CD8-positive, alpha-beta memory T cell (primary cell): Measurements from ENCODE around the gene SLC51A. TPM values are rescaled to one million over a fixed set of nuclear protein-coding genes. Genes with fewer than 3 reads are reported as not detected.
"Not testable (repeated sequence)": the region's sequence is repeated elsewhere in the genome, so short reads cannot be mapped to it uniquely, and the experiment has no call there.

ENCODE experiments used
- CTCF ChIA-PET: fragments of 350-600 bp; sonication (Branson Sonifier 250); formaldehyde crosslinking; loops from one replicate; lab custom pipeline; 2021; ENCODE audit warnings: antibody characterized with exemption; lab: Charles Lee
- POLR2A ChIA-PET: fragments of 350-600 bp; sonication (Branson Sonifier 250); formaldehyde crosslinking; loops from one replicate; lab custom pipeline; 2021; ENCODE audit warnings: antibody characterized with exemption; lab: Charles Lee
- DNase-seq, 5 donors: peaks; one replicate each; pipeline versions ENCODE4 v3.0.0 to v3.0.0-alpha.2; 2020 to 2022; ENCODE audit warnings: mixed read lengths in 1 of 5
- H3K27ac ChIP-seq: one replicate; pipeline ENCODE4 v1.7.0; 2013; ENCODE audit warnings: low read depth, mild to moderate bottlenecking, low read length, moderate library complexity
- H3K27me3 ChIP-seq: 2 replicates; pipeline ENCODE4 v1.7.0; 2013; ENCODE audit warnings: low read length, mild to moderate bottlenecking; ENCODE audit not compliant: insufficient read depth, poor library complexity, severe bottlenecking
- H3K36me3 ChIP-seq: 2 replicates; pipeline ENCODE4 v1.7.0; 2013; ENCODE audit warnings: mild to moderate bottlenecking, low read length, moderate library complexity; ENCODE audit not compliant: insufficient read depth
- H3K4me1 ChIP-seq: 2 replicates; pipeline ENCODE4 v1.7.0; 2013; ENCODE audit warnings: mild to moderate bottlenecking, low read length, moderate library complexity; ENCODE audit not compliant: insufficient read depth
- H3K4me3 ChIP-seq: 2 replicates; pipeline ENCODE4 v1.7.0; 2013; ENCODE audit warnings: mild to moderate bottlenecking, low read length
- H3K9me3 ChIP-seq: 2 replicates; pipeline ENCODE4 v1.7.0; 2013; ENCODE audit warnings: mild to moderate bottlenecking, low read length
- H3K27ac Mint-ChIP-seq, 8 donors: one replicate each; pipeline ENCODE4 v1.8.0; 2020 to 2021; ENCODE audit warnings: mixed read lengths in 8 of 8, mild to moderate bottlenecking in 6 of 8, inconsistent platforms in 3 of 8, moderate library complexity in 3 of 8
- H3K27me3 Mint-ChIP-seq, 2 donors: one replicate each; pipeline ENCODE4 v1.8.0; 2020 to 2021; ENCODE audit warnings: mixed read lengths in 2 of 2, mild to moderate bottlenecking in 1 of 2, moderate library complexity in 1 of 2
- H3K36me3 Mint-ChIP-seq, 3 donors: one replicate each; pipeline ENCODE4 v1.8.0; 2020 to 2021; ENCODE audit warnings: mixed read lengths in 3 of 3, inconsistent platforms in 1 of 3, mild to moderate bottlenecking in 1 of 3
- H3K4me1 Mint-ChIP-seq, 3 donors: one replicate each; pipeline ENCODE4 v1.8.0; 2020 to 2021; ENCODE audit warnings: mixed read lengths in 3 of 3, inconsistent platforms in 1 of 3, mild to moderate bottlenecking in 1 of 3
- H3K4me3 Mint-ChIP-seq, 7 donors: one replicate each; pipeline ENCODE4 v1.8.0; 2020 to 2021; ENCODE audit warnings: mixed read lengths in 7 of 7, mild to moderate bottlenecking in 6 of 7, moderate library complexity in 4 of 7, inconsistent platforms in 2 of 7
- H3K9me3 Mint-ChIP-seq, 5 donors: one replicate each; pipeline ENCODE4 v1.8.0; 2020 to 2022; ENCODE audit warnings: mixed read lengths in 5 of 5, mild to moderate bottlenecking in 3 of 5, moderate library complexity in 2 of 5, inconsistent platforms in 1 of 5
- polyA plus RNA-seq: library from polyadenylated mRNA; unstranded; fragments of 300-500 nt; fragmentation: Illumina TruSeq; gene quantifications from one replicate; pipeline ENCODE4 v1.2.3, GENCODE V29; 2021
- total RNA-seq, 2 experiments: library from RNA; stranded (reverse); gene quantifications; one replicate each; pipeline ENCODE4 v1.2.3, GENCODE V29; 2021

SLC51A gene
- total and polyA plus RNA-seq, 3 experiments from 2014 or later: 1.1 TPM; not detected in 2

- CTCF ChIA-PET, H3K27me3 Mint-ChIP-seq, H3K9me3 ChIP-seq, H3K36me3 ChIP-seq, H3K4me1 ChIP-seq, POLR2A ChIA-PET, H3K27ac ChIP-seq, H3K27ac Mint-ChIP-seq, H3K36me3 Mint-ChIP-seq, H3K4me3 ChIP-seq, H3K27me3 ChIP-seq, DNase-seq, H3K9me3 Mint-ChIP-seq: not testable (repeated sequence)
- Mint-ChIP-seq H3K4me3 (peak overlapping the region in 1 of 7 donors; percentile 37), H3K4me1 (peaks cover 8 to 19% (median 8%) of the 10 kb centered on the region in 3 donors)
Observed at GRCh38 chr3:196209944-196210672, 6.2 kb upstream of the SLC51A start.

GRCh38 chr3:196210673-196211556 is 5.4 kb upstream of the SLC51A start, which contains the start of gene ZDHHC19:
TSS of gene ZDHHC19 (minus strand) at chr3:196211400. CDS start at chr3:196211315, 85 bp downstream.
- H3K27ac Mint-ChIP-seq: peak within 1 kb of the TSS in 2 of 8 donors; percentile 14 to 23
- POLR2A ChIA-PET: no interaction called here
- Histone ChIP-seq H3K36me3 (no peaks in the 10 kb centered on the region), H3K4me1 (peaks cover 9% of the 10 kb centered on the region), H3K4me3 (no peak within 1 kb of the TSS), H3K27ac (no peak within 1 kb of the TSS), H3K27me3 (no peaks in the 10 kb centered on the region), H3K9me3 (no peaks in the 10 kb centered on the region)
- no peak for DNase-seq
- H3K36me3 Mint-ChIP-seq: no peaks in the 10 kb centered on the region
- H3K4me3 Mint-ChIP-seq: peak within 1 kb of the TSS in 2 of 7 donors; percentile 37 to 63
- H3K27me3 Mint-ChIP-seq: no peaks in the 10 kb centered on the region
- CTCF ChIA-PET: no interaction called here
- no peaks in the 10 kb centered on the region for H3K9me3 Mint-ChIP-seq
- peaks cover 5 to 15% (median 5%) of the 10 kb centered on the region in 3 donors for H3K4me1 Mint-ChIP-seq

- no peak overlapping the region for H3K27ac ChIP-seq
- ChIA-PET POLR2A (interaction anchor here (0.7 kb wide), 1 partner anchor 23 kb away, joined by 3 read pairs; no protein-coding TSS in a partner anchor), CTCF (no interaction called here)
- no peaks in the 10 kb centered on the region for H3K36me3 ChIP-seq
- no peaks in the 10 kb centered on the region for H3K36me3 Mint-ChIP-seq
- peak in 1 of 5 donors; percentile 26 for DNase-seq
- no peaks in the 10 kb centered on the region for H3K9me3 Mint-ChIP-seq
- H3K27me3 Mint-ChIP-seq: no peaks in the 10 kb centered on the region
- H3K4me1 ChIP-seq: peaks cover 15% of the 10 kb centered on the region
- H3K4me3 Mint-ChIP-seq: no peak overlapping the region
- H3K9me3 ChIP-seq: no peaks in the 10 kb centered on the region
- no peaks in the 10 kb centered on the region for H3K27me3 ChIP-seq
- peaks cover 9 to 12% (median 11%) of the 10 kb centered on the region in 3 donors for H3K4me1 Mint-ChIP-seq
- no peak overlapping the region for H3K27ac Mint-ChIP-seq
- no peak overlapping the region for H3K4me3 ChIP-seq
Observed at GRCh38 chr3:196214783-196215441, 1.4 kb upstream of the SLC51A start.

- Histone ChIP-seq H3K27me3 (no peaks in the 10 kb centered on the region), H3K27ac (no peak overlapping the region), H3K9me3 (no peaks in the 10 kb centered on the region), H3K36me3 (no peaks in the 10 kb centered on the region), H3K4me3 (no peak overlapping the region), H3K4me1 (peaks cover 16% of the 10 kb centered on the region)
- POLR2A ChIA-PET: no interaction called here
- Mint-ChIP-seq H3K36me3 (no peaks in the 10 kb centered on the region), H3K4me1 (peaks cover 9 to 13% (median 12%) of the 10 kb centered on the region in 3 donors), H3K27ac (peak overlapping the region in 2 of 8 donors; percentile 38 to 63), H3K27me3 (no peaks in the 10 kb centered on the region), H3K4me3 (peak overlapping the region in 1 of 7 donors; percentile 48), H3K9me3 (no peaks in the 10 kb centered on the region)
- CTCF ChIA-PET: no interaction called here
- no peak for DNase-seq
Observed at GRCh38 chr3:196215493-196216020, 777 bp upstream of the SLC51A start.

- no peak overlapping the region for H3K4me3 ChIP-seq
- Mint-ChIP-seq H3K36me3 (no peaks in the 10 kb centered on the region), H3K4me3 (no peak overlapping the region), H3K9me3 (no peaks in the 10 kb centered on the region), H3K27ac (no peak overlapping the region), H3K27me3 (no peaks in the 10 kb centered on the region), H3K4me1 (peaks cover 9 to 13% (median 12%) of the 10 kb centered on the region in 3 donors)
- peak in 1 of 5 donors; percentile 46 for DNase-seq
- CTCF ChIA-PET: no interaction called here
- H3K27ac ChIP-seq: no peak overlapping the region
- no peaks in the 10 kb centered on the region for H3K36me3 ChIP-seq
- no peaks in the 10 kb centered on the region for H3K9me3 ChIP-seq
- POLR2A ChIA-PET: no interaction called here
- H3K27me3 ChIP-seq: no peaks in the 10 kb centered on the region
- H3K4me1 ChIP-seq: peaks cover 16% of the 10 kb centered on the region
Observed at GRCh38 chr3:196216681-196217211, 412 bp downstream of the SLC51A start.

GRCh38 chr3:196217307-196218154 is 1.2 kb downstream of the SLC51A start:
- Mint-ChIP-seq H3K9me3 (no peaks in the 10 kb centered on the region), H3K4me3 (peak overlapping the region in 5 of 7 donors; percentile 19 to 39 (median 28)), H3K4me1 (peaks cover 9 to 13% (median 12%) of the 10 kb centered on the region in 3 donors), H3K27me3 (no peaks in the 10 kb centered on the region), H3K27ac (peak overlapping the region in 1 of 8 donors; percentile 19), H3K36me3 (no peaks in the 10 kb centered on the region)
- Histone ChIP-seq H3K4me3 (no peak overlapping the region), H3K36me3 (no peaks in the 10 kb centered on the region), H3K9me3 (no peaks in the 10 kb centered on the region), H3K4me1 (peaks cover 16% of the 10 kb centered on the region), H3K27me3 (no peaks in the 10 kb centered on the region), H3K27ac (no peak overlapping the region)
- peak in 1 of 5 donors; percentile 37 for DNase-seq
- CTCF ChIA-PET: no interaction called here
- POLR2A ChIA-PET: no interaction called here

GRCh38 chr3:196218155-196218712 is 1.9 kb downstream of the SLC51A start:
- Histone ChIP-seq H3K27me3 (no peaks in the 10 kb centered on the region), H3K4me3 (no peak overlapping the region), H3K36me3 (no peaks in the 10 kb centered on the region), H3K27ac (no peak overlapping the region), H3K9me3 (no peaks in the 10 kb centered on the region), H3K4me1 (peaks cover 16% of the 10 kb centered on the region)
- peak in 1 of 5 donors; percentile 29 for DNase-seq
- Mint-ChIP-seq H3K9me3 (no peaks in the 10 kb centered on the region), H3K27me3 (peaks cover 5% of the 10 kb centered on the region in 2 donors), H3K4me1 (peaks cover 9 to 13% (median 12%) of the 10 kb centered on the region in 3 donors), H3K27ac (no peak overlapping the region), H3K4me3 (peak overlapping the region in 1 of 7 donors; percentile 24), H3K36me3 (no peaks in the 10 kb centered on the region)
- CTCF ChIA-PET: no interaction called here
- POLR2A ChIA-PET: no interaction called here
